ENCODE data around the gene FBXO40. TPM values are rescaled to one million over a fixed set of nuclear protein-coding genes. Genes with fewer than 3 reads are reported as not detected.
A peak's percentile ranks its signal among the peaks of the same experiment; 100 is the strongest.

The FBXO40 gene
- total RNA-seq, 1 donor from 2014 or later: not detected

- Histone ChIP-seq H3K4me1 (no peaks in the 10 kb centered on the region), H3K27me3 (no peaks in the 10 kb centered on the region), H3K27ac (no peak overlapping the region), H3K36me3 (no peaks in the 10 kb centered on the region), H3K9me3 (no peaks in the 10 kb centered on the region), H3K4me3 (no peak overlapping the region)
- intact Hi-C loops (cut with DNase I): no loop called here
- no peak for TF ChIP-seq POLR2A (IDR thresholded peaks at IDR 0.05)
- TF ChIP-seq POLR2AphosphoS5 (IDR thresholded peaks at IDR 0.05; ENCODE audit: insufficient read depth in 1 of 2, low read depth in 1 of 2): no peak
- TF ChIP-seq CTCF (IDR thresholded peaks at IDR 0.05): no peak
- DNase-seq (ENCODE audit: extremely low spot score in 2 of 2): no peak
These were observed 12.9 kb downstream of the FBXO40 start for GRCh38 chr3:121606106-121606505.

GRCh38 chr3:121619691-121620090 is 26.5 kb downstream of the FBXO40 start:
- H3K4me3 ChIP-seq: no peak overlapping the region
- no peak for DNase-seq (ENCODE audit: extremely low spot score in 2 of 2)
- H3K27ac ChIP-seq: no peak overlapping the region
- H3K36me3 ChIP-seq: no peaks in the 10 kb centered on the region
- intact Hi-C loops (cut with DNase I): no loop called here
- no peak for TF ChIP-seq POLR2A (IDR thresholded peaks at IDR 0.05)
- TF ChIP-seq POLR2AphosphoS5 (IDR thresholded peaks at IDR 0.05; ENCODE audit: insufficient read depth in 1 of 2, low read depth in 1 of 2): no peak
- no peak for TF ChIP-seq CTCF (IDR thresholded peaks at IDR 0.05)
- H3K4me1 ChIP-seq: no peaks in the 10 kb centered on the region
- H3K9me3 ChIP-seq: no peaks in the 10 kb centered on the region
- no peaks in the 10 kb centered on the region for H3K27me3 ChIP-seq

- Histone ChIP-seq H3K4me3 (no peak overlapping the region), H3K4me1 (no peaks in the 10 kb centered on the region), H3K9me3 (no peaks in the 10 kb centered on the region), H3K27ac (no peak overlapping the region), H3K36me3 (no peaks in the 10 kb centered on the region), H3K27me3 (no peaks in the 10 kb centered on the region)
- intact Hi-C loops (cut with DNase I): no loop called here
- TF ChIP-seq POLR2AphosphoS5 (IDR thresholded peaks at IDR 0.05; ENCODE audit: insufficient read depth in 1 of 2, low read depth in 1 of 2): no peak
- no peak for TF ChIP-seq CTCF (IDR thresholded peaks at IDR 0.05)
- DNase-seq (ENCODE audit: extremely low spot score in 2 of 2): no peak
These were observed 28.3 kb downstream of the FBXO40 start for GRCh38 chr3:121621491-121621890.

GRCh38 chr3:121624147-121624899 is 31.1 kb downstream of the FBXO40 start:
- intact Hi-C loops (cut with DNase I): no loop called here
- Histone ChIP-seq H3K27ac (no peak overlapping the region), H3K9me3 (no peaks in the 10 kb centered on the region), H3K27me3 (no peaks in the 10 kb centered on the region), H3K4me3 (no peak overlapping the region), H3K4me1 (no peaks in the 10 kb centered on the region), H3K36me3 (no peaks in the 10 kb centered on the region)
- no peak for DNase-seq (ENCODE audit: extremely low spot score in 2 of 2)
- TF ChIP-seq POLR2AphosphoS5 (IDR thresholded peaks at IDR 0.05; ENCODE audit: insufficient read depth in 1 of 2, low read depth in 1 of 2): no peak
- no peak for TF ChIP-seq CTCF (IDR thresholded peaks at IDR 0.05)
- no peak for TF ChIP-seq POLR2A (IDR thresholded peaks at IDR 0.05)

GRCh38 chr3:121626495-121626894 is 33.3 kb downstream of the FBXO40 start:
- Histone ChIP-seq H3K36me3 (no peaks in the 10 kb centered on the region), H3K4me1 (no peaks in the 10 kb centered on the region), H3K27ac (no peak overlapping the region), H3K27me3 (no peaks in the 10 kb centered on the region), H3K9me3 (no peaks in the 10 kb centered on the region), H3K4me3 (no peak overlapping the region)
- intact Hi-C loops (cut with DNase I): no loop called here
- TF ChIP-seq CTCF (IDR thresholded peaks at IDR 0.05): no peak
- no peak for TF ChIP-seq POLR2AphosphoS5 (IDR thresholded peaks at IDR 0.05; ENCODE audit: insufficient read depth in 1 of 2, low read depth in 1 of 2)
- TF ChIP-seq POLR2A (IDR thresholded peaks at IDR 0.05): no peak
- peak in 1 of 2 donors; percentile 16 for DNase-seq (ENCODE audit: extremely low spot score in 2 of 2)

Data from vagina (tissue), 2 donors.